Measurements from ENCODE around the gene PCDHGA12. TPM values are rescaled to one million over a fixed set of nuclear protein-coding genes. Genes with fewer than 3 reads are reported as not detected.

Gene PCDHGA12
- total RNA-seq, 1 experiment from 2014 or later = 0.17 TPM

- no peak overlapping the region for H3K4me3 ChIP-seq (replicated peaks in 1 of 2; ENCODE audit: low read depth in 1 of 2, low read length in 2 of 2)
- intact Hi-C loops (cut with micrococcal nuclease) = no loop called here
- H3K9me3 ChIP-seq (ENCODE audit: control insufficient read depth in 1 of 2, insufficient read depth in 1 of 2, low read depth in 1 of 2, low read length in 2 of 2) = no peaks in the 10 kb centered on the region
- H2AFZ ChIP-seq (ENCODE audit: low read depth, low read length, poor library complexity, severe bottlenecking) = no peak overlapping the region
- no peak overlapping the region for H3K9ac ChIP-seq (ENCODE audit: low read length)
- H3K27me3 ChIP-seq (ENCODE audit: insufficient read depth, low read length) = no peaks in the 10 kb centered on the region
- ChIA-PET CTCF (interaction anchor here (1.6 kb wide), 1 partner anchor 120 kb away, joined by 3 read pairs; no protein-coding TSS in a partner anchor), RAD21 (ENCODE audit: low non-redundant PET in 1 of 2, low total read pairs in 2 of 2, uncharacterized antibody in 2 of 2, unreplicated experiment in 2 of 2) (no interaction called here), POLR2A (no interaction called here)
- ATAC-seq (no peak), DNase-seq (ENCODE audit: low read depth, low spot score) (no peak)
- BruUV-seq (replicated peaks) = no TSS peak
- no peaks in the 10 kb centered on the region for H3K4me1 ChIP-seq (ENCODE audit: control insufficient read depth in 1 of 2, insufficient read depth in 2 of 2, low read length in 2 of 2)
- no peak overlapping the region for H3K27ac ChIP-seq (ENCODE audit: low read depth, low read length)
- H4K20me1 ChIP-seq (ENCODE audit: insufficient read depth) = no peaks in the 10 kb centered on the region
- H3K79me2 ChIP-seq (ENCODE audit: insufficient read depth, low read length) = no peaks in the 10 kb centered on the region
- H3K9me2 ChIP-seq (ENCODE audit: insufficient read depth) = no peaks in the 10 kb centered on the region
- no peaks in the 10 kb centered on the region for H3K36me3 ChIP-seq (ENCODE audit: control insufficient read depth in 1 of 2, insufficient read depth in 2 of 2, low read length in 2 of 2)
- no peak overlapping the region for H3K4me2 ChIP-seq (ENCODE audit: low read length)
- TF ChIP-seq EZH2 (IDR thresholded peaks at IDR 0.05) (no peak), SRF (IDR thresholded peaks at IDR 0.05; ENCODE audit: low read depth) (no peak), TCF7L2 (IDR thresholded peaks at IDR 0.05; ENCODE audit: borderline replicate concordance, extremely low read depth, insufficient read depth, insufficient read length) (no peak), FOSL1 (IDR thresholded peaks at IDR 0.05; ENCODE audit: low read depth) (no peak), CTCF (IDR thresholded peaks at IDR 0.05 in 2 of 3, conservative IDR thresholded peaks at IDR 0.05 in 1 of 3; ENCODE audit: borderline replicate concordance in 1 of 3, insufficient read depth in 1 of 3, low read depth in 2 of 3, low read length in 2 of 3) (no peak), RAD21 (IDR thresholded peaks at IDR 0.05; ENCODE audit: low read depth) (no peak), ELF1 (IDR thresholded peaks at IDR 0.05; ENCODE audit: borderline replicate concordance, low read depth) (no peak), CEBPB (IDR thresholded peaks at IDR 0.05; ENCODE audit: low read depth) (no peak), ZFX (IDR thresholded peaks at IDR 0.05) (no peak), ATF3 (IDR thresholded peaks at IDR 0.05) (no peak), POLR2AphosphoS5 (IDR thresholded peaks at IDR 0.05; ENCODE audit: low read depth, low read length) (no peak), REST (IDR thresholded peaks at IDR 0.05; ENCODE audit: low read depth) (no peak), CBX3 (IDR thresholded peaks at IDR 0.05; ENCODE audit: low read depth) (no peak), SIN3A (IDR thresholded peaks at IDR 0.05; ENCODE audit: low read depth) (no peak), EGR1 (IDR thresholded peaks at IDR 0.05; ENCODE audit: low read depth) (no peak), POLR2A (IDR thresholded peaks at IDR 0.05; ENCODE audit: borderline replicate concordance, extremely low read depth, insufficient read depth, insufficient read length) (no peak), YY1 (IDR thresholded peaks at IDR 0.05; ENCODE audit: extremely low read depth, insufficient replicate concordance, low read depth, low read length) (no peak), ZBTB33 (IDR thresholded peaks at IDR 0.05; ENCODE audit: extremely low read depth, insufficient replicate concordance, low read length) (no peak)
Observed at GRCh38 chr5:141437221-141437620, 6.9 kb downstream of the PCDHGA12 start.

Measured in HCT116 (cell line).